Sigmoid colon (tissue), 7 donors: ENCODE data around the gene ING5. TPM values are rescaled to one million over a fixed set of nuclear protein-coding genes. Genes with fewer than 3 reads are reported as not detected.
"Not testable (repeated sequence)": the region's sequence is repeated elsewhere in the genome, so short reads cannot be mapped to it uniquely, and the experiment has no call there.

Experiments used
- DNase-seq: peaks from one replicate; pipeline ENCODE4 v3.0.0-alpha.2; 2019
- H3K27ac ChIP-seq, 4 donors: fragments of 200-600 bp; sonication (generic); one replicate each; pipeline ENCODE4 v1.5.1; 2016 to 2019; ENCODE audit warnings: mild to moderate bottlenecking in 1 of 4
- H3K27me3 ChIP-seq, 3 donors: fragments of 200-600 bp; sonication (generic); one replicate each; pipeline ENCODE4 v1.5.1; 2019; ENCODE audit warnings: mild to moderate bottlenecking in 1 of 3
- H3K36me3 ChIP-seq, 4 donors: fragments of 200-600 bp; sonication (generic); one replicate each; pipeline ENCODE4 v1.5.1; 2016 to 2019
- H3K4me1 ChIP-seq, 4 donors: fragments of 200-600 bp; sonication (generic); one replicate each; pipeline ENCODE4 v1.5.1; 2017 to 2019
- H3K4me3 ChIP-seq, 4 donors: fragments of 200-600 bp; sonication (generic); one replicate each; pipeline ENCODE4 v1.5.1; 2017 to 2019; ENCODE audit warnings: mild to moderate bottlenecking in 2 of 4, moderate library complexity in 1 of 4
- H3K9me3 ChIP-seq, 4 donors: fragments of 200-600 bp in 3 of 4; sonication (generic) in 3 of 4; one replicate each; pipeline versions ENCODE4 v1.5.1 to v1.6.1; 2013 to 2019
- EP300 ChIP-seq, 4 donors: sonication (generic); formaldehyde crosslinking; IDR thresholded peaks; one replicate each; pipeline ENCODE4 v1.6.1; 2017; ENCODE audit warnings: antibody characterized with exemption in 4 of 4
- POLR2A ChIP-seq, 2 donors: fragments of 450-650 bp; IDR thresholded peaks; one replicate each; pipeline ENCODE4 v1.6.1; 2016; ENCODE audit warnings: antibody characterized with exemption in 2 of 2, mild to moderate bottlenecking in 2 of 2, moderate library complexity in 2 of 2
- POLR2AphosphoS5 ChIP-seq, 4 donors: sonication (generic); formaldehyde crosslinking; IDR thresholded peaks; one replicate each; pipeline ENCODE4 v1.6.1; 2017; ENCODE audit warnings: antibody characterized with exemption in 4 of 4
- WGBS, 2 donors: extraction: QIAGEN DNeasy Blood & Tissue Kit; methylation state at CpG; one replicate each; pipeline ENCODE4 v1.1.7; 2013; 5-methylcytosine and 5-hydroxymethylcytosine counted together
- intact Hi-C: fragments of 100-400 bp; cut with DNase I; formaldehyde crosslinking; loops from one replicate; pipeline ENCODE4 v1.15.1; 2023
- polyA plus RNA-seq, 3 donors: library from polyadenylated mRNA; stranded (reverse); fragments of 200-250 nt; gene quantifications; one replicate each; pipeline ENCODE4 v1.2.3, GENCODE V29; 2013
- total RNA-seq, 4 donors: library from RNA; depleted of rRNA; stranded (reverse); fragments of >200 nt; gene quantifications; one replicate each; pipeline ENCODE4 v1.1.0, GENCODE V29; 2016
- TF ChIP-seq, protein P1 (sequence below), 4 experiments: fragments of 450-650 bp in 3 of 4; fragments of 200-600 bp in 1 of 4; IDR thresholded peaks; one replicate each; pipeline ENCODE4 v1.5.1; 2016 to 2019; ENCODE audit warnings: antibody characterized with exemption in 4 of 4, mild to moderate bottlenecking in 3 of 4, moderate library complexity in 2 of 4
- donor health status: healthy with polysubstance abuse.
- donor health status: Bipolar disorder and iron deficiency.
- donor health status: healthy.

The ING5 gene
- total and polyA plus RNA-seq, 7 donors = 9.6 to 49.8 (median 27.1) TPM

DNA sequence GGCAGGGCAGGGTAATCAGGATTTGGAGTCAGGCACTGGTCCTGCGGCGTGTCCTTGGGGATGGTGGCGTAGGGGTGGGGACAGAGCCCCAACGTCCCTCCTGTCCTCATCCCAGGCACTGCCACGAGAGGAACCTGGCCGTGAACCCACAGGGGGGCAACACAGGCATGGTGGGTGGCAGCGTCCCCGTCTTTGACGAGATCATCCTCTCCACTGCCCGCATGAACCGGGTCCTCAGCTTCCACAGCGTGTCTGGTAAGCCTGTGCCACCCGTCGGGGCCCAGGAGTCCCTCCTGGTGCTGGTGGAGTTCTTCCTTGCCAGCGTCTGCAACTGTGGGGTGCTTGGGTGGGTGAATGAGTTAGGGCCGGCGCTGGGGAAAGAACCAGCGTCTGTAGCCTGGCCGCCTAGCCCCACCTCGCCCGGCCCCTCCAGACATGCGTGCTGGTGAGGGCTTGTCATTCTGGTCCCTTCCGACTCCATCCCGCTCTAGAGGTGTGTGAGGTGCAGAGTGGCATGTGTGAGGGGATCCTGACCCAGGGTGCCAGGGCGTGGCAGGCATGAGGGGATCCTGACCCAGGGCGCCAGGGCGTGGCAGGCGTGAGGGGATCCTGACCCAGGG is 40.6 kb downstream of the ING5 start:
- Histone ChIP-seq H3K27me3 (no peaks in the 10 kb centered on the region), H3K36me3 (peaks cover 0 to 58% (median 19%) of the 10 kb centered on the region in 4 donors), H3K4me1 (no peaks in the 10 kb centered on the region), H3K27ac (no peak overlapping the region), H3K9me3 (no peaks in the 10 kb centered on the region), H3K4me3 (no peak overlapping the region)
- intact Hi-C loops = no loop called here
- DNase-seq = no peak
- TF ChIP-seq POLR2AphosphoS5 (IDR thresholded peaks at IDR 0.05) = no peak
- TF ChIP-seq, protein P1, sequence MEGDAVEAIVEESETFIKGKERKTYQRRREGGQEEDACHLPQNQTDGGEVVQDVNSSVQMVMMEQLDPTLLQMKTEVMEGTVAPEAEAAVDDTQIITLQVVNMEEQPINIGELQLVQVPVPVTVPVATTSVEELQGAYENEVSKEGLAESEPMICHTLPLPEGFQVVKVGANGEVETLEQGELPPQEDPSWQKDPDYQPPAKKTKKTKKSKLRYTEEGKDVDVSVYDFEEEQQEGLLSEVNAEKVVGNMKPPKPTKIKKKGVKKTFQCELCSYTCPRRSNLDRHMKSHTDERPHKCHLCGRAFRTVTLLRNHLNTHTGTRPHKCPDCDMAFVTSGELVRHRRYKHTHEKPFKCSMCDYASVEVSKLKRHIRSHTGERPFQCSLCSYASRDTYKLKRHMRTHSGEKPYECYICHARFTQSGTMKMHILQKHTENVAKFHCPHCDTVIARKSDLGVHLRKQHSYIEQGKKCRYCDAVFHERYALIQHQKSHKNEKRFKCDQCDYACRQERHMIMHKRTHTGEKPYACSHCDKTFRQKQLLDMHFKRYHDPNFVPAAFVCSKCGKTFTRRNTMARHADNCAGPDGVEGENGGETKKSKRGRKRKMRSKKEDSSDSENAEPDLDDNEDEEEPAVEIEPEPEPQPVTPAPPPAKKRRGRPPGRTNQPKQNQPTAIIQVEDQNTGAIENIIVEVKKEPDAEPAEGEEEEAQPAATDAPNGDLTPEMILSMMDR (IDR thresholded peaks at IDR 0.05) = no peak
- TF ChIP-seq POLR2A (IDR thresholded peaks at IDR 0.05) = no peak
- TF ChIP-seq EP300 (IDR thresholded peaks at IDR 0.05) = no peak
- WGBS, 2 donors = 97 to 98% methylated on average over 28 of the region's 28 CpGs

DNA sequence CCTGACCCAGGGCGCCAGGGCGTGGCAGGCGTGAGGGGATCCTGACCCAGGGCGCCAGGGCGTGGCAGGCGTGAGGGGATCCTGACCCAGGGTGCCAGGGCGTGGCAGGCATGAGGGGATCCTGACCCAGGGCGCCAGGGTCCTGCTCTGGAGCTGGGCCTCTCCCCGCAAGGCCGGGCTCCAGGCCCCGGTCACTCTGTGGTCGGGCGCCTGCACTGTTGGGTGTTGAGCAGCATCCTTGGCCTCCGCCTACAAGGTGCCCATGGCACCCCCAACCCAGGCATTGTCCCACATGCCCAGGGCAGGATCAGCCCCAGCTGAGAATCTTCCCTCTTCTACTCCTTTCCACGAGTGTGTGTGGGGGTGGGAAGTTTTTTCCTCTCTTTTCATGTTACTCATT is 41.2 kb downstream of the ING5 start:
- DNase-seq, H3K4me3 ChIP-seq, intact Hi-C loops, H3K9me3 ChIP-seq, H3K27me3 ChIP-seq, H3K4me1 ChIP-seq, H3K27ac ChIP-seq: not testable (repeated sequence)
- 93 to 96% methylated on average over 15 of the region's 15 CpGs for WGBS, 2 donors
- H3K36me3 ChIP-seq = peaks cover 0 to 63% (median 19%) of the 10 kb centered on the region in 4 donors

DNA sequence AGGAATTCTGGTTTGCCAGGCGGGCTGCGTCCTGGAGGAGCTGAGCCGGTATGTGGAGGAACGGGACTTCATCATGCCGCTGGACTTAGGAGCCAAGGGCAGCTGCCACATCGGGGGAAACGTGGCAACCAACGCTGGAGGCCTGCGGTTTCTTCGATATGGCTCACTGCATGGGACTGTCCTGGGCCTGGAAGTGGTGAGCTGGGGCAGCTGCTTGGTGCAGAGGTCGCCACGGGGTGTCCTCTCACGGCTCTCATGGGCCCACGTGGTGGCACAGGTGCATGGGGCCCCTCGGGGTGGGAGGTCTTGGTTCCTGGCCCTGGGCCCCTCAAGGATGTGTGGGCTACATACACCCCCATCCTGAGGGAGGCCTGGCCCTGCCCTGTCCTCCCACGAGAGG is 41.8 kb downstream of the ING5 start:
- no peak for TF ChIP-seq POLR2A (IDR thresholded peaks at IDR 0.05)
- no peak for TF ChIP-seq POLR2AphosphoS5 (IDR thresholded peaks at IDR 0.05)
- TF ChIP-seq EP300 (IDR thresholded peaks at IDR 0.05) = no peak
- TF ChIP-seq, protein P1 (IDR thresholded peaks at IDR 0.05) = no peak
- no peak for DNase-seq
- Histone ChIP-seq H3K36me3 (peaks cover 0 to 63% (median 19%) of the 10 kb centered on the region in 4 donors), H3K4me1 (no peaks in the 10 kb centered on the region), H3K27me3 (no peaks in the 10 kb centered on the region), H3K4me3 (no peak overlapping the region), H3K27ac (no peak overlapping the region), H3K9me3 (no peaks in the 10 kb centered on the region)
- intact Hi-C loops = no loop called here
- WGBS, 2 donors = 91 to 93% methylated on average over 16 of the region's 16 CpGs

DNA sequence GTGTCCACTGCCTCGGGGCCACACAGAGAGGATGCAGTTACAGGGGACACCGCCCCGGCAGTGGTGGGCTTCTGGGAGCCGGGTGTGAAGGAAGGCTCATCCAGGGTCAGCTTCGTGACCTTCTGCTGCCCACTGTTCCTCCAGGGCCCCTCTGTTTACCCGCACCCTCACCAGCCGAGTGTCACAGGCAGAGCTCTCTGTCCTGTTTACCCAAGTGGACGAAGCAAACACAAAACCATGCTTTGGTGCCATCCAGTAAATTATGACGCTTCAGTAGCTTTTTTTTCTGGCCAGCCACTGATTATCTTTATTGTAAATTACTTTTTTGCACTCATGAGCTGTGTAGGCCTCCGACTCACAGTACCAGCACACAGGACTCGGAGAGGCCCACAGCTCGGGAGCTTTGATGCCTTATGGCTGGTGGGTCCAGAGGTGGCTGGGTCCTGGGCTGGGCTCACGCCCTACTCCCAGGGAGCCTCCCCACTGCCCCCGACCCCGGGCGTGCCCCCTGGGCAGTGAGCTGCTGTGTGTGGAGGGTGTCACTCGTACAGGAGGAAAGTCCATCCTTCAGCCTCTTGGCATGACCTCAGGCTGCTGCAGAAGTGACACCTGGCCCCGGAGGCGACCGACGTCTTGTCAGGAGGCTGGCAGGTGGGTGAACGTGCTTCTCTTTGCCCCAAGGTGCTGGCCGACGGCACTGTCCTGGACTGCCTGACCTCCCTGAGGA is 42.4 kb downstream of the ING5 start:
- H3K27ac ChIP-seq = no peak overlapping the region
- DNase-seq = no peak
- TF ChIP-seq, protein P1 (IDR thresholded peaks at IDR 0.05) = no peak
- TF ChIP-seq POLR2AphosphoS5 (IDR thresholded peaks at IDR 0.05) = no peak
- no peak for TF ChIP-seq POLR2A (IDR thresholded peaks at IDR 0.05)
- no peak for TF ChIP-seq EP300 (IDR thresholded peaks at IDR 0.05)
- no peak overlapping the region for H3K4me3 ChIP-seq
- no peaks in the 10 kb centered on the region for H3K4me1 ChIP-seq
- no peaks in the 10 kb centered on the region for H3K9me3 ChIP-seq
- WGBS, 2 donors = 94 to 96% methylated on average over 24 of the region's 24 CpGs
- H3K27me3 ChIP-seq = no peaks in the 10 kb centered on the region
- peaks cover 0 to 66% (median 22%) of the 10 kb centered on the region in 4 donors for H3K36me3 ChIP-seq
- intact Hi-C loops = no loop called here

DNA sequence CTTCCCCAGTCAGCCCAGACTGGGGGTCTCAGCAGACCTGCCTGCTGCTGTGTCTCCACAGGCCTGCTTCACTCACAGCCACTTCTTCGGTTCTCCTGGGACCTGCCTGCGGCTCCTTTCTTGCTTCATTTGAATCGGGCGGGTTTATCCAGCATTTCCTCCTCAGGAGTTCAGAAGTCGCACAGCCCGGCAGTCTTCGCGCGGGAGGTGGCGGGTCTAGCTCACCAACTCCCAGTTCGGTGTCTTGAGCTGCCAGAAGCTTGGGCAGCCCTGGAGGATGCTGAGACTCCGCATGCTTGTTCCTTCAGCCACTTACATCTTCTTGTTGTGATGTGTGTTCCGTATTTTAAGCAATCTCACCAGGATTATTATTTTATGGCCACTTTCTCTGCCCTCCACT is 43.4 kb downstream of the ING5 start:
- WGBS, 2 donors = 97% methylated on average over 13 of the region's 13 CpGs
- H3K4me1 ChIP-seq = no peaks in the 10 kb centered on the region
- H3K36me3 ChIP-seq = peaks cover 0 to 73% (median 25%) of the 10 kb centered on the region in 4 donors
- intact Hi-C loops = no loop called here
- TF ChIP-seq EP300 (IDR thresholded peaks at IDR 0.05) (no peak), POLR2AphosphoS5 (IDR thresholded peaks at IDR 0.05) (no peak), POLR2A (IDR thresholded peaks at IDR 0.05) (no peak)
- TF ChIP-seq, protein P1 (IDR thresholded peaks at IDR 0.05) = no peak
- DNase-seq = no peak
- no peak overlapping the region for H3K27ac ChIP-seq
- H3K9me3 ChIP-seq = no peaks in the 10 kb centered on the region
- H3K27me3 ChIP-seq = no peaks in the 10 kb centered on the region
- H3K4me3 ChIP-seq = no peak overlapping the region
